Measurements from ENCODE around the gene HSD11B1L.

HSD11B1L gene

GRCh38 chr19:5678071-5678718, 2.6 kb upstream of the HSD11B1L start:
- no peak for TF ChIP-seq CTCF (IDR thresholded peaks at IDR 0.05; ENCODE audit: insufficient read depth, low read length, poor library complexity, severe bottlenecking)
- Histone ChIP-seq H3K27me3 (replicated peaks; ENCODE audit: control insufficient read depth, insufficient read depth, low read length) (no peaks in the 10 kb centered on the region), H3K4me3 (replicated peaks; ENCODE audit: low read depth, low read length) (no peak overlapping the region), H3K36me3 (ENCODE audit: control insufficient read depth, insufficient read depth, low read length) (peaks cover 7% of the 10 kb centered on the region)
- no peak for DNase-seq (ENCODE audit: extremely low read depth, insufficient read length)

- Histone ChIP-seq H3K36me3 (ENCODE audit: control insufficient read depth, insufficient read depth, low read length) (peaks cover 7% of the 10 kb centered on the region), H3K27me3 (replicated peaks; ENCODE audit: control insufficient read depth, insufficient read depth, low read length) (no peaks in the 10 kb centered on the region), H3K4me3 (replicated peaks; ENCODE audit: low read depth, low read length) (peak overlapping the region; percentile 85)
- TF ChIP-seq CTCF (IDR thresholded peaks at IDR 0.05; ENCODE audit: insufficient read depth, low read length, poor library complexity, severe bottlenecking): no peak
- DNase-seq (ENCODE audit: extremely low read depth, insufficient read length): no peak
Measured at GRCh38 chr19:5679289-5680083, 1.3 kb upstream of the HSD11B1L start.

- no peak for DNase-seq (ENCODE audit: extremely low read depth, insufficient read length)
- Histone ChIP-seq H3K4me3 (replicated peaks; ENCODE audit: low read depth, low read length) (peak overlapping the region; percentile 85), H3K36me3 (ENCODE audit: control insufficient read depth, insufficient read depth, low read length) (peaks cover 5% of the 10 kb centered on the region), H3K27me3 (replicated peaks; ENCODE audit: control insufficient read depth, insufficient read depth, low read length) (no peaks in the 10 kb centered on the region)
- TF ChIP-seq CTCF (IDR thresholded peaks at IDR 0.05; ENCODE audit: insufficient read depth, low read length, poor library complexity, severe bottlenecking): no peak
Measured at GRCh38 chr19:5680084-5680436, 767 bp upstream of the HSD11B1L start.

- no peaks in the 10 kb centered on the region for H3K27me3 ChIP-seq (replicated peaks; ENCODE audit: control insufficient read depth, insufficient read depth, low read length)
- no peak for TF ChIP-seq CTCF (IDR thresholded peaks at IDR 0.05; ENCODE audit: insufficient read depth, low read length, poor library complexity, severe bottlenecking)
- peak overlapping the region; percentile 62 for H3K4me3 ChIP-seq (replicated peaks; ENCODE audit: low read depth, low read length)
- DNase-seq (ENCODE audit: extremely low read depth, insufficient read length): no peak
- peaks cover 4% of the 10 kb centered on the region for H3K36me3 ChIP-seq (ENCODE audit: control insufficient read depth, insufficient read depth, low read length)
Measured at GRCh38 chr19:5681391-5682106, 722 bp downstream of the HSD11B1L start.

GRCh38 chr19:5682107-5682482, 1.3 kb downstream of the HSD11B1L start:
- no peak for TF ChIP-seq CTCF (IDR thresholded peaks at IDR 0.05; ENCODE audit: insufficient read depth, low read length, poor library complexity, severe bottlenecking)
- Histone ChIP-seq H3K4me3 (replicated peaks; ENCODE audit: low read depth, low read length) (no peak overlapping the region), H3K27me3 (replicated peaks; ENCODE audit: control insufficient read depth, insufficient read depth, low read length) (no peaks in the 10 kb centered on the region), H3K36me3 (ENCODE audit: control insufficient read depth, insufficient read depth, low read length) (peaks cover 4% of the 10 kb centered on the region)
- no peak for DNase-seq (ENCODE audit: extremely low read depth, insufficient read length)

Measured in GM06990 (cell line).